ENCODE measurements around the gene CELF2. TPM values are rescaled to one million over a fixed set of nuclear protein-coding genes. Genes with fewer than 3 reads are reported as not detected.

Gene CELF2
- total and polyA plus RNA-seq, 9 of the 15 experiments (the other 6 are each of a cell fraction or from before 2014, with no cell fraction given): 4.0 to 20.3 (median 11.1) TPM

GRCh38 chr10:11337516-11337915, 319.8 kb downstream of the CELF2 start:
- TF ChIP-seq ARHGAP35 (IDR thresholded peaks at IDR 0.05; ENCODE audit: partially characterized antibody) (no peak), FOXJ2 (tag; IDR thresholded peaks at IDR 0.05) (no peak)
- Histone ChIP-seq H3K9me3 (replicated peaks; ENCODE audit: control insufficient read depth, insufficient read depth, low read depth, low read length) (no peaks in the 10 kb centered on the region), H3K36me3 (ENCODE audit: control insufficient read depth, insufficient read depth, low read length) (no peaks in the 10 kb centered on the region), H3K4me1 (replicated peaks in 1 of 2; ENCODE audit: control insufficient read depth in 2 of 2, insufficient read depth in 2 of 2, low read length in 2 of 2) (no peaks in the 10 kb centered on the region), H2AFZ (ENCODE audit: low read depth, low read length) (no peak overlapping the region), H3K9me1 (ENCODE audit: control insufficient read depth, insufficient read depth, low read length) (no peaks in the 10 kb centered on the region), H3K27me3 (ENCODE audit: control insufficient read depth in 2 of 2, insufficient read depth in 2 of 2, low read length in 2 of 2) (peaks cover 42 to 61% of the 10 kb centered on the region in 2 experiments), H4K20me1 (replicated peaks; ENCODE audit: control insufficient read depth, insufficient read depth, low read length) (no peaks in the 10 kb centered on the region), H3K4me2 (ENCODE audit: insufficient read depth, low read length) (no peak overlapping the region), H3K9ac (ENCODE audit: insufficient read depth in 1 of 2, low read depth in 2 of 2, low read length in 2 of 2) (no peak overlapping the region), H3K27ac (ENCODE audit: extremely low read depth, low read depth, low read length) (no peak overlapping the region), H3K79me2 (ENCODE audit: control insufficient read depth, insufficient read depth, low read length) (no peaks in the 10 kb centered on the region), H3K4me3 (no peak overlapping the region)
- CTCF ChIA-PET (ENCODE audit: low intra/inter-chr PET ratio): no interaction called here
- FAIRE-seq (no peak), DNase-seq (ENCODE audit: extremely low read depth in 1 of 4, low spot score in 3 of 4) (no peak), ATAC-seq (no peak; the same call in 2 of the 3 replicates)
- intact Hi-C loops (cut with micrococcal nuclease) (no loop called here), in situ Hi-C loops (cut with MboI) (no loop called here)
- POLR2A ChIA-PET: interaction anchor here (0.7 to 1.1 kb wide), 2 partner anchors 30 to 43 kb away, joined by 3 to 4 read pairs; no protein-coding TSS in a partner anchor
- 2% methylated on average over 11 of the region's 15 CpGs for WGBS (ENCODE audit: insufficient coverage, low coverage, missing lambda C conversion rate)
- BruUV-seq (replicated peaks): no TSS peak

GRCh38 chr10:11338160-11338844, 320.6 kb downstream of the CELF2 start:
- intact Hi-C loops (cut with micrococcal nuclease) (no loop called here), in situ Hi-C loops (cut with MboI) (no loop called here)
- CTCF ChIA-PET (ENCODE audit: low intra/inter-chr PET ratio): no interaction called here
- no peaks in the 10 kb centered on the region for H3K79me2 ChIP-seq (ENCODE audit: control insufficient read depth, insufficient read depth, low read length)
- FAIRE-seq (no peak), ATAC-seq (peak; percentile 37; the same call in 2 of the 3 replicates), DNase-seq (ENCODE audit: extremely low read depth in 1 of 4, low spot score in 3 of 4) (no peak)
- no peaks in the 10 kb centered on the region for H3K4me1 ChIP-seq (replicated peaks in 1 of 2; ENCODE audit: control insufficient read depth in 2 of 2, insufficient read depth in 2 of 2, low read length in 2 of 2)
- no peak overlapping the region for H3K9ac ChIP-seq (ENCODE audit: insufficient read depth in 1 of 2, low read depth in 2 of 2, low read length in 2 of 2)
- no TSS peak for BruUV-seq (replicated peaks)
- TF ChIP-seq ESRRA (IDR thresholded peaks at IDR 0.05; ENCODE audit: borderline replicate concordance, low read depth) (no peak), ZEB2 (IDR thresholded peaks at IDR 0.05) (no peak)
- H2AFZ ChIP-seq (ENCODE audit: low read depth, low read length): no peak overlapping the region
- no peaks in the 10 kb centered on the region for H3K9me3 ChIP-seq (replicated peaks; ENCODE audit: control insufficient read depth, insufficient read depth, low read depth, low read length)
- H3K27me3 ChIP-seq (ENCODE audit: control insufficient read depth in 2 of 2, insufficient read depth in 2 of 2, low read length in 2 of 2): peaks cover 44 to 66% of the 10 kb centered on the region in 2 experiments
- H3K36me3 ChIP-seq (ENCODE audit: control insufficient read depth, insufficient read depth, low read length): no peaks in the 10 kb centered on the region
- H3K4me2 ChIP-seq (ENCODE audit: insufficient read depth, low read length): no peak overlapping the region
- WGBS (ENCODE audit: insufficient coverage, low coverage, missing lambda C conversion rate): 4% methylated on average over 10 of the region's 10 CpGs
- no peaks in the 10 kb centered on the region for H3K9me1 ChIP-seq (ENCODE audit: control insufficient read depth, insufficient read depth, low read length)
- H3K4me3 ChIP-seq: no peak overlapping the region
- POLR2A ChIA-PET: interaction anchor here (0.5 to 1.6 kb wide), 5 partner anchors 10 to 36 kb away, joined by 3 to 6 read pairs (median 3); no protein-coding TSS in a partner anchor
- H3K27ac ChIP-seq (ENCODE audit: extremely low read depth, low read depth, low read length): no peak overlapping the region
- no peaks in the 10 kb centered on the region for H4K20me1 ChIP-seq (replicated peaks; ENCODE audit: control insufficient read depth, insufficient read depth, low read length)

All from K562 (cell line).